Measurements from ENCODE around the gene PRKAA1. TPM values are rescaled to one million over a fixed set of nuclear protein-coding genes. Genes with fewer than 3 reads are reported as not detected.
A peak's percentile ranks its signal among the peaks of the same experiment; 100 is the strongest.

The PRKAA1 gene
- 10 to 100 TPM; 64.4 to 90.5 (median 85.4) TPM for polyA plus RNA-seq (ENCODE audit: insufficient read length in 4 of 4)

- peak; percentile 73 to 78 (median 75) for DNase-seq (ENCODE audit: low read depth in 4 of 4, low spot score in 3 of 4)
Measured at GRCh38 chr5:40798012-40798800, at the start of gene PRKAA1. PRKAA1 (minus strand) TSS chr5:40798374; CDS start chr5:40798189, 185 bp downstream.

GRCh38 chr5:40847525-40847924 is 49.4 kb upstream of the PRKAA1 start:
- DNase-seq (ENCODE audit: low read depth in 4 of 4, low spot score in 3 of 4), result no peak

GRCh38 chr5:40846371-40846770 is 48.2 kb upstream of the PRKAA1 start:
- no peak for DNase-seq (ENCODE audit: low read depth in 4 of 4, low spot score in 3 of 4)

GRCh38 chr5:40844565-40844964 is 46.4 kb upstream of the PRKAA1 start:
- DNase-seq (ENCODE audit: low read depth in 4 of 4, low spot score in 3 of 4), result no peak

- DNase-seq (ENCODE audit: low read depth in 4 of 4, low spot score in 3 of 4), result no peak
Measured at GRCh38 chr5:40842351-40842750, 44.2 kb upstream of the PRKAA1 start.

GRCh38 chr5:40841068-40841805 is 43.1 kb upstream of the PRKAA1 start, which contains the start of gene CARD6:
CARD6 (plus strand) TSS chr5:40841367; CDS start chr5:40841383, 16 bp downstream.
- no peak for DNase-seq (ENCODE audit: low read depth in 4 of 4, low spot score in 3 of 4)

GRCh38 chr5:40838086-40838485 is 39.9 kb upstream of the PRKAA1 start:
- DNase-seq (ENCODE audit: low read depth in 4 of 4, low spot score in 3 of 4), result no peak

- DNase-seq (ENCODE audit: low read depth in 4 of 4, low spot score in 3 of 4), result peak; percentile 89 to 93 (median 92)
Measured at GRCh38 chr5:40834849-40835787, 36.9 kb upstream of the PRKAA1 start, which contains the start of gene RPL37. RPL37 (minus strand) TSS chr5:40835222; CDS start chr5:40835185, 37 bp downstream.

GRCh38 chr5:40834391-40834848 is 36.2 kb upstream of the PRKAA1 start:
- peak in 1 of 4 donors; percentile 16 for DNase-seq (ENCODE audit: low read depth in 4 of 4, low spot score in 3 of 4)

- no peak for DNase-seq (ENCODE audit: low read depth in 4 of 4, low spot score in 3 of 4)
Measured at GRCh38 chr5:40833712-40834229, 35.6 kb upstream of the PRKAA1 start.

GRCh38 chr5:40832345-40832744 is 34.2 kb upstream of the PRKAA1 start:
- DNase-seq (ENCODE audit: low read depth in 4 of 4, low spot score in 3 of 4), result no peak

GRCh38 chr5:40831346-40832210 is 33.4 kb upstream of the PRKAA1 start:
- DNase-seq (ENCODE audit: low read depth in 4 of 4, low spot score in 3 of 4), result no peak

GRCh38 chr5:40829748-40830533 is 31.8 kb upstream of the PRKAA1 start:
- no peak for DNase-seq (ENCODE audit: low read depth in 4 of 4, low spot score in 3 of 4)

- DNase-seq (ENCODE audit: low read depth in 4 of 4, low spot score in 3 of 4), result no peak
Measured at GRCh38 chr5:40828690-40829661, 30.8 kb upstream of the PRKAA1 start.

GRCh38 chr5:40828021-40828631 is 30.0 kb upstream of the PRKAA1 start:
- DNase-seq (ENCODE audit: low read depth in 4 of 4, low spot score in 3 of 4), result no peak

- no peak for DNase-seq (ENCODE audit: low read depth in 4 of 4, low spot score in 3 of 4)
Measured at GRCh38 chr5:40827188-40827977, 29.2 kb upstream of the PRKAA1 start.

Data from right renal pelvis (tissue), 4 donors.